K562 (cell line): Measurements from ENCODE around the gene NOP58. TPM values are rescaled to one million over a fixed set of nuclear protein-coding genes. Genes with fewer than 3 reads are reported as not detected.

ENCODE experiments used
- CHD4 ChIP-seq: fragments of 200-600 bp; sonication (generic); IDR thresholded peaks from 3 replicates; pipeline ENCODE4 v1.6.1; 2012; ENCODE audit warnings: low read depth, mild to moderate bottlenecking, mixed read lengths, low read length, inconsistent platforms; ENCODE audit not compliant: insufficient read depth, insufficient replicate concordance, poor library complexity, severe bottlenecking
- CLOCK ChIP-seq: fragments of 250-450 bp; sonication (Bioruptor Pico); IDR thresholded peaks from 2 replicates; pipeline ENCODE4 v1.4.0; 2020; ENCODE audit warnings: mild to moderate bottlenecking, moderate library complexity, borderline replicate concordance
- CREB1 ChIP-seq, 2 experiments: sonication (generic) in 1 of 2; formaldehyde crosslinking in 1 of 2; IDR thresholded peaks; 2 replicates each; pipeline versions ENCODE4 v1.6.1 to v1.8.0; 2012 to 2022; ENCODE audit warnings: inconsistent platforms in 1 of 2, mild to moderate bottlenecking in 1 of 2, missing genetic modification reagents in 1 of 2, moderate library complexity in 1 of 2
- DMBX1 ChIP-seq: fragments of 250-450 bp; sonication (Bioruptor Pico); IDR thresholded peaks from 2 replicates; pipeline ENCODE4 v1.8.0; 2022; ENCODE audit warnings: inconsistent platforms, mild to moderate bottlenecking, moderate library complexity, borderline replicate concordance
- ELF2 ChIP-seq: fragments of 250-450 bp; sonication (Bioruptor Pico); IDR thresholded peaks from 2 replicates; pipeline ENCODE4 v1.5.0; 2021; ENCODE audit warnings: mild to moderate bottlenecking
- ERF ChIP-seq: fragments of 450-650 bp; formaldehyde crosslinking; IDR thresholded peaks from 2 replicates; pipeline ENCODE4 v1.4.0; 2020; ENCODE audit warnings: mild to moderate bottlenecking, mixed read lengths
- KLF1 ChIP-seq: fragments of 450-650 bp; IDR thresholded peaks from 2 replicates; pipeline ENCODE4 v1.6.1; 2016; ENCODE audit warnings: missing genetic modification characterization, missing compliant biosample characterization
- L3MBTL2 ChIP-seq: fragments of 450-650 bp; IDR thresholded peaks from 2 replicates; pipeline ENCODE4 v1.6.1; 2016; ENCODE audit warnings: mild to moderate bottlenecking, moderate library complexity
- PML ChIP-seq: IDR thresholded peaks from 2 replicates; pipeline ENCODE4 v1.6.1; 2012; ENCODE audit warnings: low read length, inconsistent platforms
- SREBF2 ChIP-seq: sonication (generic); formaldehyde crosslinking; IDR thresholded peaks from 2 replicates; pipeline ENCODE4 v1.4.0; 2020; ENCODE audit warnings: mild to moderate bottlenecking, missing genetic modification reagents
- SRSF9 ChIP-seq: fragments of 200-400 bp; formaldehyde crosslinking; IDR thresholded peaks from 2 replicates; pipeline ENCODE4 v1.6.1; 2017; ENCODE audit warnings: low read depth, low read length, borderline replicate concordance
- ZC3H4 ChIP-seq: sonication (generic); formaldehyde crosslinking; IDR thresholded peaks from 2 replicates; pipeline ENCODE4 v1.9.0; 2021; ENCODE audit warnings: missing genetic modification reagents, borderline replicate concordance
- ZNF134 ChIP-seq: fragments of 250-450 bp; sonication (Bioruptor Pico); conservative IDR thresholded peaks from 2 replicates; pipeline ENCODE4 v1.4.0; 2020
- ZNF79 ChIP-seq: fragments of 250-450 bp; sonication (Bioruptor Pico); IDR thresholded peaks from 2 replicates; pipeline ENCODE4 v1.4.0; 2020; ENCODE audit warnings: low read depth, mild to moderate bottlenecking, moderate library complexity
- polyA plus RNA-seq, 8 experiments: library from polyadenylated mRNA; depleted of rRNA in 4 of 8; stranded (reverse) in 5 of 8; unstranded in 3 of 8; fragments of >200 nt; fragmentation: Nextera tagmentation in 2 of 8; fragmentation: Illumina TruSeq in 1 of 8; extraction: Ambion mirVana in 2 of 8; extraction: Trizol in 1 of 8; gene quantifications; 2 replicates each; pipeline versions ENCODE4 v1.2.1 to v1.2.3, GENCODE V29; 2011 to 2014; ENCODE audit warnings: inconsistent platforms in 1 of 8, missing spikeins in 1 of 8
- total RNA-seq, 7 experiments: library from RNA; depleted of rRNA in 6 of 7; stranded (reverse); fragments of >200 nt in 6 of 7; fragmentation: Illumina TruSeq in 2 of 7; extraction: Trizol in 2 of 7; gene quantifications; 2 replicates each; pipeline versions ENCODE4 v1.2.1 to v1.2.3, GENCODE V29; 2011 to 2021; ENCODE audit warnings: low replicate concordance in 1 of 7
- TF ChIP-seq, protein P1 (sequence below): fragments of 450-650 bp; IDR thresholded peaks from 2 replicates; pipeline ENCODE4 v1.6.1; 2016; ENCODE audit warnings: mild to moderate bottlenecking
- TF ChIP-seq, protein P2 (sequence below): fragments of 250-450 bp; sonication (Bioruptor Pico); IDR thresholded peaks from 2 replicates; pipeline ENCODE4 v1.5.0; 2020; ENCODE audit warnings: mild to moderate bottlenecking, borderline replicate concordance
- TF ChIP-seq, protein P3 (sequence below): sonication (generic); formaldehyde crosslinking; IDR thresholded peaks from 2 replicates; pipeline ENCODE4 v1.8.1; 2023; ENCODE audit warnings: mild to moderate bottlenecking, missing genetic modification reagents, moderate library complexity

Gene NOP58
- total and polyA plus RNA-seq, 9 of the 15 experiments (the other 6 are each of a cell fraction or from before 2014, with no cell fraction given): 132 to 332 (median 208) TPM

DNA sequence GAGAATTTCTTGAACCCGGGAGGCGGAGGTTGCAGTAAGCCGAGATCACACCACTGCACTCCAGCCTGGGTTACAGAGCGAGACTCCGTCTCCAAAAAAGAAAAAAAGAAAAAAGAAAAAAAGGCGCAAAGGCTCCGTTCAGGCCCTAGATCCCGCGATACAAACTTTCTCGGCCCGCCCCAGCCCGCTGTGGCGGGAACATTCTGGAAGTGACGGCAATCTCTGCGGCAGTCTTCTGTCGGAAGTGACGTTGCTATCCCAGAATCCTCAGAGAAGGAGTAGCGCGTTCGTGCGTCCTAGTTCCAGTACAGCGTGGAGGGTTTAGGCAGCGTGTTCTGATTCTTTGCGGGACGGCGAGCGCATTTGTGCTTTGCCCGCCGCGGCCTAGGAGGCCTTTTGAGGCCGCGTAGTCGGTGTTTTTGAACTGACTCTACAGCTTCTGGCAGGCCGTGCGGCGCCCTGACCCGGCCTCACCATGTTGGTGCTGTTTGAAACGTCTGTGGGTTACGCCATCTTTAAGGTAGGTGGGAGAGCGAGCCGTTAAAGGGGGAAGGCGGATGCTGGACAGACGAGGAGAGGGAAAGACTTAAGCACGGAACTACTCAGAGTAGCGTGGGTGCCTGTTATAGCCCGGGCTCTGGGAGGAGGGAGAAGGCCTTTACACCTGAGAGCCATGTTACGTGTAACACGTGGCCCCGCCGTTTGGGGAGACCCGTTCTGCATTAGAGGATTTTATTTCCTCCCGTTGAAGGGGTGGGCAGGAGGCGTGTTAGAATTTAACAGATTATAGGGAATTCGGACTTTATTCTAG lies at the start of gene NOP58 (continued):
- TF ChIP-seq, protein P1, sequence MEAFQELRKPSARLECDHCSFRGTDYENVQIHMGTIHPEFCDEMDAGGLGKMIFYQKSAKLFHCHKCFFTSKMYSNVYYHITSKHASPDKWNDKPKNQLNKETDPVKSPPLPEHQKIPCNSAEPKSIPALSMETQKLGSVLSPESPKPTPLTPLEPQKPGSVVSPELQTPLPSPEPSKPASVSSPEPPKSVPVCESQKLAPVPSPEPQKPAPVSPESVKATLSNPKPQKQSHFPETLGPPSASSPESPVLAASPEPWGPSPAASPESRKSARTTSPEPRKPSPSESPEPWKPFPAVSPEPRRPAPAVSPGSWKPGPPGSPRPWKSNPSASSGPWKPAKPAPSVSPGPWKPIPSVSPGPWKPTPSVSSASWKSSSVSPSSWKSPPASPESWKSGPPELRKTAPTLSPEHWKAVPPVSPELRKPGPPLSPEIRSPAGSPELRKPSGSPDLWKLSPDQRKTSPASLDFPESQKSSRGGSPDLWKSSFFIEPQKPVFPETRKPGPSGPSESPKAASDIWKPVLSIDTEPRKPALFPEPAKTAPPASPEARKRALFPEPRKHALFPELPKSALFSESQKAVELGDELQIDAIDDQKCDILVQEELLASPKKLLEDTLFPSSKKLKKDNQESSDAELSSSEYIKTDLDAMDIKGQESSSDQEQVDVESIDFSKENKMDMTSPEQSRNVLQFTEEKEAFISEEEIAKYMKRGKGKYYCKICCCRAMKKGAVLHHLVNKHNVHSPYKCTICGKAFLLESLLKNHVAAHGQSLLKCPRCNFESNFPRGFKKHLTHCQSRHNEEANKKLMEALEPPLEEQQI: no peak
- TF ChIP-seq DMBX1 (CRISPR knock-in tag) (no peak), L3MBTL2 (peak; percentile 31; the same call in 1 of the 2 replicates), ZC3H4 (CRISPR knock-in tag) (peak; percentile 59; the same call in 1 of the 2 replicates), ZNF134 (CRISPR knock-in tag) (no peak), ELF2 (CRISPR knock-in tag) (no peak), SRSF9 (no peak), PML (peak; percentile 90), KLF1 (tag) (no peak), CLOCK (CRISPR knock-in tag) (no peak), ZNF79 (CRISPR knock-in tag) (no peak), SREBF2 (CRISPR knock-in tag) (no peak), CHD4 (no peak), CREB1 (IDR thresholded peaks at IDR 0.05) (peak; percentile 94), CREB1 (CRISPR knock-in tag; IDR thresholded peaks at IDR 0.05) (peak; percentile 91), ERF (CRISPR knock-in tag) (no peak)
- TF ChIP-seq, protein P2, sequence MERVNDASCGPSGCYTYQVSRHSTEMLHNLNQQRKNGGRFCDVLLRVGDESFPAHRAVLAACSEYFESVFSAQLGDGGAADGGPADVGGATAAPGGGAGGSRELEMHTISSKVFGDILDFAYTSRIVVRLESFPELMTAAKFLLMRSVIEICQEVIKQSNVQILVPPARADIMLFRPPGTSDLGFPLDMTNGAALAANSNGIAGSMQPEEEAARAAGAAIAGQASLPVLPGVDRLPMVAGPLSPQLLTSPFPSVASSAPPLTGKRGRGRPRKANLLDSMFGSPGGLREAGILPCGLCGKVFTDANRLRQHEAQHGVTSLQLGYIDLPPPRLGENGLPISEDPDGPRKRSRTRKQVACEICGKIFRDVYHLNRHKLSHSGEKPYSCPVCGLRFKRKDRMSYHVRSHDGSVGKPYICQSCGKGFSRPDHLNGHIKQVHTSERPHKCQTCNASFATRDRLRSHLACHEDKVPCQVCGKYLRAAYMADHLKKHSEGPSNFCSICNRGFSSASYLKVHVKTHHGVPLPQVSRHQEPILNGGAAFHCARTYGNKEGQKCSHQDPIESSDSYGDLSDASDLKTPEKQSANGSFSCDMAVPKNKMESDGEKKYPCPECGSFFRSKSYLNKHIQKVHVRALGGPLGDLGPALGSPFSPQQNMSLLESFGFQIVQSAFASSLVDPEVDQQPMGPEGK (CRISPR knock-in tag): no peak
- TF ChIP-seq, protein P3, sequence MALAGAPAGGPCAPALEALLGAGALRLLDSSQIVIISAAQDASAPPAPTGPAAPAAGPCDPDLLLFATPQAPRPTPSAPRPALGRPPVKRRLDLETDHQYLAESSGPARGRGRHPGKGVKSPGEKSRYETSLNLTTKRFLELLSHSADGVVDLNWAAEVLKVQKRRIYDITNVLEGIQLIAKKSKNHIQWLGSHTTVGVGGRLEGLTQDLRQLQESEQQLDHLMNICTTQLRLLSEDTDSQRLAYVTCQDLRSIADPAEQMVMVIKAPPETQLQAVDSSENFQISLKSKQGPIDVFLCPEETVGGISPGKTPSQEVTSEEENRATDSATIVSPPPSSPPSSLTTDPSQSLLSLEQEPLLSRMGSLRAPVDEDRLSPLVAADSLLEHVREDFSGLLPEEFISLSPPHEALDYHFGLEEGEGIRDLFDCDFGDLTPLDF (CRISPR knock-in tag): peak; percentile 94
